C4-2B (cell line): ENCODE data around the gene SP140.

ENCODE experiments used
- H3K27ac ChIP-seq: fragments of 450-650 bp; 2 replicates; pipeline ENCODE4 v1.5.1; 2017
- ZFX ChIP-seq: fragments of 450-650 bp; IDR thresholded peaks from 2 replicates; pipeline ENCODE4 v1.6.1; 2017
- TF ChIP-seq, protein P1 (sequence below): fragments of 450-650 bp; conservative IDR thresholded peaks from 2 replicates; pipeline ENCODE4 v1.5.1; 2017; ENCODE audit warnings: mild to moderate bottlenecking

SP140 gene

DNA sequence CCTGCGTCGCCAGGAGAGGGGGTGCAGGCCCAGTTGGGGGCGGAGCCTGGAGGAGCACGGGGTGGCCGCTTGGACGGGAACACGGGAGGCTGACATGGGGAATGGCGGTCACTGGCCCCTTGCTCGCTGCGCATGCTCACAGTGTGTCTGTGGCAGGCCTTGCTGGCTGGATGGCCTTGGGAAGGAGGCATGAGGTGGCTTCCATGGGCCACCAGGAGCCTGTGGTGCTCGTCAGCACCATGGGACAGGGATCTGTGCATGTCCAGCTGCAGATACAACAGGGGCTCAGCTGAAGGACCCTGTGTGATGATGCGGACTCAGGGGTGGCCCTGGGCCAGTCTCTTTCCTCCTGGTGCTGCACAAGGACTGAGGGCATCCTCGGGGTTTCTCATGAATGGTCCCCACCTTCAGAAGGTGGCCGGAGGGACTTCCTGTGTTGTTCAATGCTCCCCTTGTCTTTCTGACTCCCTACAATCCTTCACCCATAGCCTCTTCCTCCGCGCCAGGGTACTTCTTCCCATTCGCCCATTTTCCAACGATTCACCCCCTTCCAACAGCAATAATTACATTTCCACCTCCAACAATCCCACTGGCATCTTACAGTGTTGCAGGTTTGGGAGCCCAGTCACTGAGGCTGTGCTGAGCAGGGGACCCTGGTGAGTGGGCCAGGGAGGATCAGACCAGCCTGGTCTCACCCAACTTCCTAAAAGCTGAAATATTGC is 98.0 kb downstream of the SP140 start:
- TF ChIP-seq, protein P1, sequence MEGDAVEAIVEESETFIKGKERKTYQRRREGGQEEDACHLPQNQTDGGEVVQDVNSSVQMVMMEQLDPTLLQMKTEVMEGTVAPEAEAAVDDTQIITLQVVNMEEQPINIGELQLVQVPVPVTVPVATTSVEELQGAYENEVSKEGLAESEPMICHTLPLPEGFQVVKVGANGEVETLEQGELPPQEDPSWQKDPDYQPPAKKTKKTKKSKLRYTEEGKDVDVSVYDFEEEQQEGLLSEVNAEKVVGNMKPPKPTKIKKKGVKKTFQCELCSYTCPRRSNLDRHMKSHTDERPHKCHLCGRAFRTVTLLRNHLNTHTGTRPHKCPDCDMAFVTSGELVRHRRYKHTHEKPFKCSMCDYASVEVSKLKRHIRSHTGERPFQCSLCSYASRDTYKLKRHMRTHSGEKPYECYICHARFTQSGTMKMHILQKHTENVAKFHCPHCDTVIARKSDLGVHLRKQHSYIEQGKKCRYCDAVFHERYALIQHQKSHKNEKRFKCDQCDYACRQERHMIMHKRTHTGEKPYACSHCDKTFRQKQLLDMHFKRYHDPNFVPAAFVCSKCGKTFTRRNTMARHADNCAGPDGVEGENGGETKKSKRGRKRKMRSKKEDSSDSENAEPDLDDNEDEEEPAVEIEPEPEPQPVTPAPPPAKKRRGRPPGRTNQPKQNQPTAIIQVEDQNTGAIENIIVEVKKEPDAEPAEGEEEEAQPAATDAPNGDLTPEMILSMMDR = peak; percentile 65
- TF ChIP-seq ZFX = no peak
- H3K27ac ChIP-seq = no peak overlapping the region

DNA sequence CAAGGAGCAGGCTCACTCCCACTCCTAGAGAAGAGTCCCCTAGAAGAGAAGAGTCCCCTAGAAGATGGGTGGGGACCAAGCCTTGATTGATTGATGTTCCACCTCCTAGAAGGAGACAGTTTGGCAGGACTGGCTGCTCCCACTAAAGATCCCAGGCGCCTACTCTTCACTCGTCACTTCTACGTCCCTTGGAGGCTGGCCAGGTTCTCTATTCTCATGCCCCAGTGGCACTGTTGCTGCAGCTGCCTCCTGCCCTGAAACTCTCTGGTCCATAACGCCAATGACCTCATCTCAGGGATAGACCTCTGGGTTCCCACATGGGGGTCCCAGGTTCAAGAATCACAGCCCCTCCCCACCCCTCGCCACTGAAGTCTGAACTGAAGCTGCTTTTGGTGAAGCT is 99.0 kb downstream of the SP140 start:
- H3K27ac ChIP-seq = no peak overlapping the region
- TF ChIP-seq ZFX = no peak
- TF ChIP-seq, protein P1 = no peak

DNA sequence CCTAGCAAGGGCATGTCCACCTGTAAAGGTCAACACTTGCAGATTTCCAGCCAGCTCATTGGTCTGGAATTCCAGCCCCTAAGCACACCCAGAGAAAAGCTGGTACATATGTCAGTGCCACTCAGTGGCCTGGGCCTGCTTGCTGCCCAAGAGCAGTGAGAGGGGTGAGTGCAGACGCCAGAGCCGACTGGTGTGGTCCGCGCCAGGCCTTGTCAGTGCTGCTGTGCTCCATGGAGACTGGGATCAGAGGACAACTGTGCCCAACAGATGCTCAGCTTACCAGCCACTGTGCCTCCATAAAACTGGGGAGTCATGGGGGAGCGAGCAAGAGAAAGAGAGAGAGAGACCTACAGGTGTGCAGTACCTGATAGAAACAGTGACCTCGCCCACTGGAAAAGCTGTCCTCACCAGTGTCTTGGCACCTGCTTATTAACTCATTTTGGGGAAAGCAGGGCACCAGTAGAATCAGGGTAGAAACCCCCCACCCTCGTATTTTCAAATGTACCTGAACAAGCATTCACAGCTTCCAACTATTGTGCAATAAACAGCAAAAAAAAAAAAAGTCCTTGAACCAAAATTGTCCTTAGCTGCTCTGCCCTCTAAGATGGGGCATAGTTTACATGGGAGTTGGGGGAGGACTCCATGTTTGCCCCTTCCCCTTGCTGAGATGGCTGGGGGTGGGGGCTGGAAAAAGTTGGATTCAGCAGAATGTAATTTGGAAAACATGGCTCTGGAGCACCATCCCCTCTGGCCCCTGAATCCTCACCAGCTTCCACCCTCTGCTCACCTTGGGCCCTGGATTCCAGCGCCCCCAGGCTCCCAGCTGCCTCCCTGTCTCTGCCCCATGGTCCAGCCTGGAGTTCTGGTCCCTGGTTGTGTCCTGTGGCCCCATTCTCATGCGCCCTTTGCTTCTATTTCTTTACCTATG is 100.0 kb downstream of the SP140 start:
- TF ChIP-seq, protein P1 = no peak
- no peak for TF ChIP-seq ZFX
- no peak overlapping the region for H3K27ac ChIP-seq

DNA sequence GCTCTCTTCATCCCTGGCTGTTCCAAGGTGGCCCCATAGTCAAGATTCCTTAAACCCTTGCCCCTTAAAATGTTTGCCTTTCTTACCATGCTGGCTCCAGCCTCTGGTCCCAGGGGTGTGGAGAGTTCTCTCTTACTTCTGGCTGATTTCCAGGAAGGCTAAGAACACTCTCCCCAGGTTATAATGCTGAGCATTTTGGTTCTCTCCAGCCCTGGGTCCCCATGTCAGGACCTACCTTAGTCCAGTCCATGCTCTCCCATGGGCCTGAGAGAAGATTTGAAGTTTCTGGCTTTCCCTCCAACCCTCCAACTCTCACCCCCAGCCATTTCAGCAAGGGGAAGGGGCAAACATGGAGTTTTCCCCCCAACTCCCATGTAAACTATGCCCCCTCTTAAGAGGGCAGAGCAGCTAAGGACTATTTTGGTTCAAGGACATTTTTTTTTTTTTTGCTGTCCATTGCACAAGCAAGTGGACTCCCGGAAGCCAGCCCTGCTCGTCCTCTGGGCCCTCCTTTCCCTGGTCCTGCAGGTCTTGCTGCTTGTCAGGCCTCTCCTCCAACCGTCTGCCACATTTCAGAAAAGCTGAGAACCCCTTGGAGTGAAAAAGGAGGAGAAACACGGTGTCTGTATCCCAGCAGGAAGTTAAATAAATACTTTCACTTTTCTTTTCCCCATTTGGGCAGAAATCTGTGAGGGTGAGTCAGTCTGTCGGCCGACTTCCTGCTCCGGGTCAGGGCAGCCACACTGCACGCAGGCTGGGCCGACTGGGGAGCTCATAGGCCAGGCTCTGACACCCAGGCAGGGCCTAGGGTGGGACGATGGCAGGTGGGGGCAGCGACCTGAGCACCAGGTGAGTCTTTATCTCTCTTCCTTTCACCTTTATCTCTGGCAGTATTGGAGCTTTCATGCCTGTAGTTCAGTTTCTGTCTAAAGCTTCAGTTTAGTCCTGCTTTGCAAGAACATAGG is 101.2 kb downstream of the SP140 start, which contains the start of gene SP140L:
Gene SP140L, plus strand, starts transcription at position 741 of the 965 bp plus-strand sequence. Its CDS starts 77 bp downstream, at position 818.
- TF ChIP-seq ZFX = peak; percentile 40; the same call in 1 of the 2 replicates
- TF ChIP-seq, protein P1 = no peak
- H3K27ac ChIP-seq = peak within 1 kb of the TSS; percentile 60

DNA sequence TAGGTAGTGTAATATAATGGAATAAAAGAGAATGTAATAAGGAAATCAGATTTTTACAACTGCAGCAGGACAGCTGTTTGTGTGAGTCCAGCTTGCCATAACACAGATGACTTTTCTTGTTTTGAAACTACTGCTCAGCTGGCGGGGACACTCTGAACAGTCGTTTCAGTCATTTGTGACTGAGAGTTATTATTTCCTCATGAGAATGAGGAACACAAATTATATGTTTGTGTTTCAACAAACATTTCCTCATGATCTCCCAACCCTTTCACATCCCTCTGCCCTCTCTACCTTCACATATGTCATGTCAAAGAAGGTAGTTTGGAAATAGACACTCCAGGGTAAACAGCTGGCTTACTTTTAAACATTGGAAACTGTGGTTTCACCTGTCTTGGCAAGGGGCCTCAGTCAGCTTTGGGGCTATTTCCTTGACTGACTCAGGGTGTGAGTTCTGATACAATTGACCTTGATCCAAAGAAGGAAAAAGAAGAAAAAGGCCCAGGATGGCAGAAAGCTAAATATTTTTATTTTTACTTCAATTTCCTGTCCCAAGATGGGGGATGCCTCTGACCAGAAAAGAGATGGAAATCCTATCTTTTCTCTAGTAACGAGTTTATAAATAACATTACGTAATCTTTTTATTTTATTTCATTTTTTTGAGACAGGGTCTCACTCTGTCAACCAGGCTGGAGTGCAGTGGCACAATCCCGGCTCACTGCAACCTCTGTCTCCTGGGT is 102.0 kb downstream of the SP140 start:
- H3K27ac ChIP-seq = peak overlapping the region; percentile 60
- TF ChIP-seq, protein P1 = no peak
- no peak for TF ChIP-seq ZFX

- H3K27ac ChIP-seq = no peak overlapping the region
- no peak for TF ChIP-seq ZFX
- TF ChIP-seq, protein P1 = no peak
These were observed 102.6 kb downstream of the SP140 start for GRCh38 chr2:230328155-230328458.
